HG03439 (cell line): ENCODE results near the gene SCD5.

Experiments
- ATAC-seq: cut with Tn5 transposase; IDR thresholded peaks from one replicate; pipeline ENCODE4 v1.9.1; 2021; ENCODE audit warnings: mild to moderate bottlenecking, moderate library complexity; ENCODE audit not compliant: unreplicated experiment

SCD5 gene

DNA sequence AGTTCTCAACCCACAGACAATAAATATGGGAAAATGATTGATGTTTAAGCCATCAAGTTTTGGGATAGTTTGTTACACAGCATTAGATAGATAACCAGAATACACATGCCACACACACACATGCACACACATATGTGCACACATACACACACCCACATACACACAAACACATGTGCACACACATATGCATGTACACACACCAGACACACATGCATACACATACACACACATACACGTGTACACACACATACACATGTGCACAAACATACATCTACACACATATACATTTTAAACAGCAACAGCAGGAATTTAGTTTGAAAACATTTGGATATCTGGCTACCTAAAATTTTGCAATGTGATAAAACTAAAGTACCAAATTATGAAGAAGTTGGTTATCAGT, 194.1 kb downstream of the SCD5 start:
- no peak for ATAC-seq

DNA sequence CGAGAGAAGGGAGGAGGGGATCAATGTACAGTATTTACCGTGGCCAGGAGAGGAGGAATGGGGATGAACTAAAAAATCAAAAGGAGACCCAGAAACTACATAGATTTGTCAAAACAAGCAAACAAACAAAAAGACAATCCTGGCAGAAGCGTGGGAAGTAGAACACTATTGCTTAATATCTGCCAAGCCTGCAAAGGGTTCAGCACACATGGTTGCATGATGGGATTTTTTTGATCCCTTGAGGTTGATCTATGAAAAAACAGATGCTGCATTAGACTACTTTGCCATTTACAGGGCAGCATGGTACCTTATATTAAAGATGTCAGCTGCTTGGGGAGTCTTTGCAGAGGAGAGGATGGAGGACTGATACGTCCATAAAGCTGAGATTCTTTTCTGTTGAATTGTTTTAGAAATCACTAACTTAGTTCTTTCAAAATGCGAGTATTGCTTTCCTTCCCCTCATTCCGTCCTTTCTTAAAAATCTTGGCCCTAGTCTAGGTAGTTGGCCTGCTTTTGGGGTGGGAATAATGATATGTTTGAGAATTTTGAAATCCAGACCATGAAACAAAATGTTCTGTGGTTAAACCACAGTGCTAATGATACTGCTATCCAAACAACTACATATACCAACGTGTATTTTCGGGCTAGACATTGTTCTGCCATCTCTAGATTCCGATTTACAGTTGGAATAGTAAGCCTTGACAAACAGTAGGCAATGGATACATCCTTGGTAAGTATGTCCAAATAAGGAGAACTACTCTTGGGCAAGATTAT, 197.2 kb downstream of the SCD5 start:
- ATAC-seq = no peak

DNA sequence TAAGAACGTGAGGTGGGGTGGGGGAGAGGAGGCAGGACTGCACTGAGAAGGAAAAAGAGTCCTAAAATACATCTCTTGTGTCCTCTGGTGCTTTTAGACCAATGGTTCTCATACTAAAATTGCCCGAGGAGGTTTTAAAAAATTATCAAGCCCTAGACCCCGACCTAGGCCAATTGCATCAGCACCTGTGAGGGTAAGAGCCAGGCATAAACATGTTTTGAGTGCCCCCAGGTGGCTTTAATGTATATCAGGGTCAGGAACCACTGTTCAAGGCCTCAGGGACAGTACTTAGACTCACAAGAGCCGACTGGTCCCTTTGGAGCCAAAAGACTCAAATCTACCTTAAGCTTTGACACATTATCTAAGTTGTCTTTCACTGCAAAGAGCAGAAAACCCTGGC, 199.3 kb downstream of the SCD5 start:
- no peak for ATAC-seq

- no peak for ATAC-seq
These were observed 204.1 kb downstream of the SCD5 start for GRCh38 chr4:82594456-82594855.

GRCh38 chr4:82593411-82593810, 205.2 kb downstream of the SCD5 start:
- no peak for ATAC-seq

DNA sequence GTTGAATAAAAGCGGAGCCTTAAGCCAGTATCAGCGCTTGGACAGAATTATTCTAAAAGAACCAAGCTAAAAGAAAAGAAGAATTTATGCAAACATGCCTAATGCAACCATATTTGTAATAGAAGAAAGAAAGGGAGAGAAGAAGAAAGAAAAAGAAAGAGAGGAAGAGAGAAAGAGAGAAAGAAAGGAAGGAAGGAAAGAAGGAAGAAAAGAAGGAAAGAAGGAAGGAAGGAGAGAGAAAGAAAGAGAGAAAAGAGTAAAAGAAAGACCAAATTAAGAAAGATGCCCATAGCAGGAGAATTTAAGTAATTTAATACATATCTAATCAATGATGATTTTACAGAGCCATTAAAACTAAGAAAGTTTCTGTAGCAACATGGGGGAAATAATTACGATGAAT, 206.0 kb downstream of the SCD5 start:
- ATAC-seq = no peak

GRCh38 chr4:82591592-82591991, 207.0 kb downstream of the SCD5 start:
- ATAC-seq = no peak

DNA sequence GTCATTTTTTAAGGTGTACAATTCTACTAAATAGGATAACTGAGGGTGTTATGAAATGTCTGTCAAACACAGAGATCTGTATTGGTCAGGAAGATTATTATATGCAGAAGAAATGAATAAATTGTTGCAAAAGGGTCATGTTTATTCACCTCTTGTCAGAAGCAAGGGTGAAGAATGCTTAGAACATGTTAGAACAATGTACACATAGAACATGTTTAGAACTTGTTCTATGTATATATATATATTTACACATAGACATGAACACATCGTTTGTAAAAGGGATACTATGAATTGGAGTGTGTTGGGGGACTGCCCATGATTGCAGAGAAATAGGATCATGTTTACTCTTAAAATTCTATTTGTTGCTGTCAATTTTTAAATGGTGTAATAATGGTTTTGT, 208.8 kb downstream of the SCD5 start:
- ATAC-seq = no peak

- ATAC-seq = no peak
These were observed 209.8 kb downstream of the SCD5 start for GRCh38 chr4:82588771-82589270.

DNA sequence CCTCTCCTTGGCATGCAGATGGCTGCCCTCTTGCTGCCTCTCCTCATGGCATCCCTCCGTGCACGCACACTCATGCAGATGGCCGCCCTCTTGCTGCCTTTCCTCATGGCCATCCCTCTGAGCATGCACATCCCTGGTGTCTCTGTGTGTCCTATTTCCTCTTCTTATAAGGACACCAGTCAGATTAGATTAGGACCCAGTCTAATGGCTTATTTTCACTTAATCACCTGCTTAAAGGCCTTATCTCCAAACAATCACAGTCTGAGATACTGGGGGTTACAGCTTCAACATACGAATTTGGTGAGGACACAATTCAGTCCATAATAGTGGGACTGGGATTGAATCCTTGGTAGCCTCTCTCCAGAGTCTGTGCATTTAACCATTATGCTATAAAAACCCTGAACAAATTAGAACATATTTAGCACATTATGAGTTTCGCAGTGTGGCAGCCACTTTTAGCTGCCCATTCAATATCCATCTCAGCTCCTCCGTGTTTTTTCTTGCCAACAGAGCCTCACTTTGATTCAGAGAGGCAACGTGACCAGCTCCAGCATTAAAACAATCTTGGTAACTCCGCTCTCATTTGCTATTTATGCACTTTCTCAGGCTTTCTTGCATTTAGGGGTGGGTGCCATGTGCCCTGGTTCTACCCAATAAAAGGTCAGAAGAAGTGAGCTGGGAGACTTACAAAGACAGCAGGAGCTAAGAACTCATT, 210.6 kb downstream of the SCD5 start:
- no peak for ATAC-seq

GRCh38 chr4:82585690-82586435, 212.7 kb downstream of the SCD5 start:
- no peak for ATAC-seq

DNA sequence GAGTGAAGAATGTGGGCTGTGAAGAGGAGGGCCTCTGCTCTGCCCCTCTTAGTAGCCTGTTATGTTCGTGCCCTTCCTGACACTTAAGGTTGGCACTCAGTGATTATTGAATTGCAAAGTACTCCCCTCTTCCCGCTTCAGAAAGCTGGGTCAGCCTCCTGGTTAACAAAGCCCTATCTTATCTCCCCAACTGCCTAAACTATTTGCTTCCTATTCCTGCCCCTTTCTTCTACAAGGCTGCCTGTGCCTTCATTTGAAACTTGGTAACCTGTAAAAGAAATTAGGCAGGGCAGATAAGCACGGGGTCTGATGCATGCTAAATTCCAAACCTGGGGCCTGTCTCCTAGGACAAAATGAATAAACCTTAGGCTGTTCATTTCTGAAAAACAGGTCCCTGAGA, 213.7 kb downstream of the SCD5 start:
- no peak for ATAC-seq

DNA sequence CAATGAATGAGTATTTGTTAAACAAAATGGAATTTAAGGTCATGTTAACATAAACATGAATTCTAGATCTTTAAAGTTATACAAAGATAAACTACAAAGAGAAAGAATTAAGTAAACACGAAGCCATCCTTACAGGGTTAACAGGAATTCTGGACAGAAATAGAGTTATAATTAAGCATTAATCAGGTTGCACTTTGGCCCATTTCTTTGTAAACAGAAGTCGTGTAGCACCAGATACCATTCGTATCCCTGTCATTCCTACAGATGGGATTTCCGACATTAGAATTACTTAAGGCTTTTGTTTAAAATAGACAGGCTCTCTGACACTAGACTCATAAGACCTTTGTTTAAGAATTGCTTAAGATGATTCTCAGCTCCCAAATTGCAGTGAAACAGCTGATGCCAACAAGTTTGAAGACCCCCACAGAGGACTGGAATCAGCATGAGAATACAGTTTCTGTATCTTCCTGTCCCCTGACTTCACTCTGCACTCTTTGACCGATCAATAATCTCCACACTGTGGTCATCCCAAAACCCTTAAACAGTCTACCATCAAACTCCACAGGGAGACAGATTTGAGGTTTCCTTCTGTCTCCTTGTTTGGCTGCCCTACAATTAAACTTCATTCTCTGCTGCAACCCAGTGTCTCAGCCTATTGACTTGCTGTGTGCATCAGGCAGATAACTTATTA, 214.6 kb downstream of the SCD5 start:
- no peak for ATAC-seq

DNA sequence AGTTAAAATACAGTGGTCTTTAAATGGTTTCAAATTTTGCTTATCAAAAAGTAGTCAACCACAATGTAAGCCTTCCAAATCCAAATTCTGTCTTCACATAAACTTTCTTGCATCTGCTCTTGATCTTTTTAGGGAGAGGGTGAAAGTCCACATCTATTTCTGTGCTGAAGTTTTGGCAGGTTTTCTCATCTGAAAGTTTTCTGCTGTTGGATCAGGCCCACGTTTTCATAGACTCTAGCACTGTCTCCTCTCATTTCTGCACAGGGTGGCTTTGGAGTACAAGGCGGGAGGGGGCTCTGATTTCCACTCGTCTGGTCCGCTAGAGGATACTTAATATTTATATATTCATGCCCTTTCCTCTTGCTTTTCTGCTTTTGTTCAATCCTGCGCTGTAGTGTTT, 218.7 kb downstream of the SCD5 start:
- ATAC-seq = no peak
